ENCODE measurements around the gene DCAF5.
"Not testable (repeated sequence)": the region's sequence is repeated elsewhere in the genome, so short reads cannot be mapped to it uniquely, and the experiment has no call there.

The DCAF5 gene

DNA sequence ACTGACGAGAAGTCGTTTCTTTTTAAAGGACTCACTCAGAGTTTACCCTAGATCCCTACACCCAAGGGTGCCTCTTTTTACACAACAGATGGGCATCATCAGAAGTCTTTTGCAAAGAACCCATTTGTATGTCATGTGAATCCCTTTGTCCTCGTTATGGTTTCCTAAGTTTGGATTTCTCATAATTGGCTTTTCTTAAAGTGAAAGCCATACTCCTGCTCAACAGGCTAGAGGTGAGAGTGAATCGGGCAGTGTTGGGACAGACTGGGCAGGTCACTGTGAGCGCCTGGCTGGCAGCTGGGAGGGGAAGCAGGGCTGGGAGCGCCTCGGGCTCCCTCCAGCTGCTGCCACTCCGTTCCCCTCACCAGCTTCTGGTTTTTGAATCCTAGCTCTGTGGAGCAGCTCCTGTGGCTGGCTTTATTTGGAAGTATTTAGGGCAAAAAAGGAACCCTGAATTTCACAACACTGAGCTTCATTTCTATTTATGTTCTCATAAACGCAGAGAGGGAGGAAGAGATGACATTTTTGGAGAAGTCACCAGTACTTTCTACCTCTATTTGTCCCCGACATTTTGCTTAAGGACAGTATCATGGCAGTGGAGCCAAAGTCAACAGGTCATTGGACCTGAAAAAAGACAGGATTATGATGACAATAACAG is 110.0 kb downstream of the DCAF5 start:
- no peak for DNase-seq (ENCODE audit: low read depth in 3 of 3)

DNA sequence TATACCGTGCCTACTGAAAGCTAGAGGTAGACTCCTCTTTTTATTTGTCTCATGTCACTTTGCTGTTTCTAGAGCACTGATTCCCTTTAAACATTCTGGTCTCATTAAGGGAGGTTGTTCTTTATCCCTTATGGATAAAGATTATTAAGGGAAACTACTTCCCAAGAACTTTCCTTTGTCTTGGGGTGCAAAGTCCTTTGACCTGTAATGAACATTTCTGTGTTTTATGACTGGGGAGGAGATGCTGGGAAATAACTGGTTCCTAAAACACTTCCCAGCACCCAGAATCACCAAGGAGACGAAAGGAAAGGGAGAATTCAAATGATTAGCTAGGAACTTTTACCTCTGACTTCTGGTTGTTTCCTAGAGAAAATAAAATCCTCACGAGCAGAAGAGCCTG is 110.6 kb downstream of the DCAF5 start:
- DNase-seq (ENCODE audit: low read depth in 3 of 3): no peak

DNA sequence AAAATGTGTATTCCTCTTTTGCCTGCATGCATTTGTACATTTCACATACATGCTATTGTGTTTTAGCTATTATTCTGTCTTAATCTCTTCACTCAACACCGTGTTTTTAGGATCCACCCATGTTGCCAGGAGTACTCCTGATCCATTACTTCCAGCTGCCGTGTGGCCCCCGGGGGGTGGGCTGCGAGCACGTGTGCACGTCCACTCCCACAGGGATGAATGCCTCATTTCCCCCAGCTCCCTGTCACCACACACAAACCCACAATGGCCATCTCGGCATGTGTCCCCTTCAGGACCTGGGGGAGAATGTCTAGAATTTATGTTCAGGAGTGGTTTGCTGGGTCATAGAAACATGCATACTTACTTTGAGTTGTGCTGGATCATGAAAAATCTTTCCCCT is 111.1 kb downstream of the DCAF5 start:
- no peak for DNase-seq (ENCODE audit: low read depth in 3 of 3)

DNA sequence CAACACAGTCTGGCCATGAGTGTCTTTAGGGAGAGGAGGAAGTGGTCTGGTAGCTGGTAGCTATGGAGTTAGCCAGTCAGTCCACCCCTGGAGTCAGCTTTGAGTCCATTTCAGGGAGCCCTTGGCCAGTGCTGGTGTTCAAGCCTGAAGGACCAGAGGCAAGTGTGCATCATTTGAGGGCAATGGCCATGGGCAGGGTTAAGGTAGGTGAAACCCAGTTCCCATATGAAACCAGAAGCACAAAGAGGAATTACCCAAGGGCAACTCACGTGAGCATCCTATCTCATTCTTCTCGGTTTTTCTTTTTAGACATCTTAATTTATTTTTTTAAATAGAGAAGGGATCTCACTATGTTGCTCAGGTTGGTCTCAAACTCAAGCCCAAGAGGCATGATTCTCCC is 112.6 kb downstream of the DCAF5 start:
- DNase-seq (ENCODE audit: low read depth in 3 of 3): no peak

DNA sequence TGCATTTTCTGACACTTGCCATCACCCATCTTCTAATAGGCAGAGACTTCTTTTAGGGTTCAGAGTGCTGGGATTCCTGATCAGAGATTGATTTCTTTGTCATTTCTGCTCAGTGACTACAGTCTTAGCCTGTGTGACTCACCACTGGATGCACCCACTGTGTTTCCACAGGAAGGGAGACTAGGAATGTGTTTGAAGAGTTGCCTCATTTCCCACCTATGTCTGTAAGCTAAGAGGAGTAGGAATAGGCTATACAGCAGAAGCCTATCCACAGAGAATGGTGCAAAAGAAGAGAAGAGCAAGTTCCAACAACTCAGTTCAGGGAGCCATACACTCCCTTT is 113.7 kb downstream of the DCAF5 start:
- DNase-seq (ENCODE audit: low read depth in 3 of 3): no peak

DNA sequence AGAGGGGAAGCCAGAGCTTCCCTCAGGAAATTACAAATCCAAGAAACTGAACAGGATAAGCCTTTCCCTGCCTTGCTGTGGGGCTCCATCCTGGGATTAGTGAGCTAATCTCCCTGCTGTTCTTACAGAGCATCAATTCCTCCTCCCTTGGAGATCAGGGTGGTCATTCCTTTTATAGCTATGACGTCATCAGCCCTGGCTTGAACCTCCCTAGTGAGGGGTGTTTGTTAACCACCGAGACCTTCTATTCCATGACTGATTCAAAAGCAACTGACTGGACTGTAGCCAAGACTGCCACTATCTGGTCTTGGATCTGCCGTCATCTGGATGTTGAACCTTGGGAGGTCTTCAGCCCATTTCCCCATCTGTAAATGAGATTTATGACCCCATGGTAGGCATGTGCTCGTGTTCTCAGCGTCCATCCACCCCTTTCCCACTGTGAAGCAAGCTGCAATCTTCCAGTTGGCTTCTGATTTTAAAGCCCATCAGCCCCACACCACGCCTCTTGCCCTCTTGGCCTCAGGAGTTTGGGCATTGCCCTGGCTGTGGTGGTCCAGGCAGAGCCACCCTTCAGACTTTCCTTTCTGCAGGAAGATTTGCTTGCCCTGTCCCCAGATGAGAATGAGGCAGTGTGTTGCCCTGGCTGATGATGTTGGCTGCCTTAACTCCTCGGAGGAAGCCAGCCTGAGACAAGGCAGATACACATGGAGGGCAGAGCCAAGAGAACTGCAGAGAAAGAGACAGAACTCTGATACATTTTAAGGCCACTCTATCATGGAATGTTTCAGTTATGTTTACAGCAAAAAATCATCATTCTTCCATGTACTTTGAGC is 114.2 kb downstream of the DCAF5 start:
- DNase-seq (ENCODE audit: low read depth in 3 of 3): no peak

DNA sequence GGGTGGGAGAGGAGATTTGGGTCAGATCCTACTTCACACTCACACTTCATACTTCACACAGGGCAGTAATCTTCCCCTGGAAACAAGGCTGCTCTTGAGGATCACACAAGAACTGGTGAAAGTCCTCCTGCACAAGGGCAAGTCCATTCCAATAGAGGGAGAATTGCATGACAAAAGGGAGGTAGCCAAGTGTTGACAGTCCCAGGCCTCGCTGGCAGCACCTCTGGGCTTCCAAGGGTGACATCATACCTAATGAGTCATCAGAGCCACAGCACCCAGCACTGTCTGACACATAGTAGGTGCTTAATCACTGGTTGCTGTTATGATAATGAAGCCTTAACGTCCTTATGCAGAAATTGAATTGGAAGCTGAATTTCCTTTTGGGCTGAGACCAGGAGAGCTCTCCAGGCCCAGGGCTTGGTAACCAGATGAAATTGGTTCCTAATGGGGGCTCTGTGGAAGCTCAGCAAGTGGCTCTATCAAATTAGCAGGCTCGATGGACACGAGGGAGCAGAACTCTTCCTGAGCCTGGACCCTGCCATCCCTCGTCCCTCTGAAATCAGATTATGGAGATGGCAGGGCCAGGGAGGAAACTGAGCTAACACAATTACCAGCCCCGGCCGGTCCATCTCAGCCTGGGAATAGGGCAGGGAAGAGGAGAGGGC is 115.0 kb downstream of the DCAF5 start:
- DNase-seq (ENCODE audit: low read depth in 3 of 3): no peak

DNA sequence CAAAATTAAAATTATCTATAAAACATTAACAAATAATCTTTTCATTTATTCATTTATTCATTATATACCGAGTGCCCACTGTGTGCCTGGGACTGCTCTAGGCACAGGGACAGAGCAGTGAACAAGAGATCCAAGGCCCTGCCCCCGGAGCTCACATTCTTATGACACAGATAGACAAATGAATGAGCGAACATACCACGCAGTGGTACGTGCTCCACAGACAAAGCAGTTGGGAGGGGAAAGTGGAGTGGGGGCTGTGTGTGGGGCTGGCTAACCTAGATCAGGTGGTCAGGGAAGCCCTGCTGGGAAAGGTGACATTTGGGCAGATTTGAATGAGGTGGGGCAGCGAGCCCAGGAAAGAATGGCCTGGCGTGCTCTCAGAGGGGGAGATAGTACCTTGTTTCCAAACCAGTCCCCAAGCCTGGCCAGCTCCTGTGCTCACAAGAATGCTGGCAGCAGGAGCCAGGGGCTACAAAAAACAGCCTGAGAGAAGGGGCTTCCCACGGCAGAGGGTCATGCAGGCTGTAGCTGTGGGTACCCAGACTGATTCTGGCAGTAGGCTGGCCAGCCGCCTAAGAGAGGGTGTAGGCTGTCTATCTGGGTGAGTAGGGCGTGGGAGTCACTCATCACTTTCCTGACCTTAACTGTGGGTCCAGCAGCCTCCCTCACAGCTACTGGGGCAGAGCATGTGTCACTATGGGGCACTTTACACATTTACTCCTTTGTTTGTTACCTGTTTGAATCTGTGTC is 116.0 kb downstream of the DCAF5 start:
- DNase-seq (ENCODE audit: low read depth in 3 of 3): no peak

DNA sequence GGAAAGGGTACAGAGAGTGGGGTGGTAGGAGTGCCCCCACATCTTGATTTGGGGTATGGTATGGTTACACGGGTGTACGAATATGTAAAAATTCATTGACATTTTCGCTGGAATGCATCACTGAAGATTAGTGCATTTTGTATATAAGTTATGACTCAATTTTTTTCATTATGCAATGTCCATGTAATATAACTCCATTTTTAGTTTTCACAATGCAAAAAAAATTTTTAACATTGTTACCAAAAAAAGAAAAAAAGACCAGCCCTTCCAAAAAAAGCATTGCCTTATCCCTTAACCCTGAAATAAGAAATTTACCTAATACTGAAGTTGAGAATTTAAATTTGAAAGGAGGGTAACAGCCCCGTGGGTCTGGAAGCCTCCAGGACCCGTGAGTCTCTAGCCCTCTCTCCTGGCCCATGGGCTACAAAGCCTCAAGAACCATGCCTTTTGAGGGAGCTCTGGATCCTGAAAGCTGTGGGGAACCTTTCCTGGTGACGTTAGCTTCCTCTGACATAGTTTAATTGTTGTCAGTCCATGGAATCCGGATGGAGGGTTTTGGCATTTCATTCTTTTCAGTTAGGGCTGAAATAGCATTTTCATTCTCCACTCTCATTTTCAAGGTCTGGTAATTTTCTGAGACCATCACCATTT is 118.2 kb downstream of the DCAF5 start:
- DNase-seq (ENCODE audit: low read depth in 3 of 3): no peak

DNA sequence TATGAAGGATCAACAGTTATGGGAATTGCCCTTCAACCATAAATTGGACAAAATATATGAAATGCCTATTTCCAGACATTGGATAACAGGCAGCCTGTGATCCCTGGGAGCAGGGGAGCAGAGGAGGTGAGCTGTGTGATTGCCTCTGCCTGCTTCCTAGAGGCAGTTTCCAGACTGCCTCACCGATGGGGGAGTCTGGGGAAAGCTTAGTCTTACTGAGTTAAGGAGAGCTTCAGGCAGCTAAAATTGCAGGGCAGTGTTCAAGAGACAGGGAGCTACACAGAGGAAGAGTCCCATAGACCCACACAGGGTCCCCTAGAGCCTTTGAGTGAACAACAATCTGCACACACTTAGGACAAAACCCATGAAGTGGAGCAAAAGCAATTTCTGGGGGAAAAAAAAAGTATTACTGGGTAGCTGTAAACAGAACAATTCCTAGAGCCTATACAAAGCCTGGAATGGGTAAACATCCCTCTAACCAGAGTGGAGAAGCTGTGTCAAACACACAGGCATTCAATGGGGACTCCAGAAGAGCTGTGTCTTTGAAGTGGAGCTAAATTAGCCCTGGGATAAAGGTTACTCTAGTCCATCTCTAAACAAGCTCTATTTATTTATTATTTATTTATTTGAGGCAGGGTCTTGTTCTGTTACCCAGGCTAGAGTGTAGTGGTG is 125.5 kb downstream of the DCAF5 start:
- DNase-seq (ENCODE audit: low read depth in 3 of 3): no peak

DNA sequence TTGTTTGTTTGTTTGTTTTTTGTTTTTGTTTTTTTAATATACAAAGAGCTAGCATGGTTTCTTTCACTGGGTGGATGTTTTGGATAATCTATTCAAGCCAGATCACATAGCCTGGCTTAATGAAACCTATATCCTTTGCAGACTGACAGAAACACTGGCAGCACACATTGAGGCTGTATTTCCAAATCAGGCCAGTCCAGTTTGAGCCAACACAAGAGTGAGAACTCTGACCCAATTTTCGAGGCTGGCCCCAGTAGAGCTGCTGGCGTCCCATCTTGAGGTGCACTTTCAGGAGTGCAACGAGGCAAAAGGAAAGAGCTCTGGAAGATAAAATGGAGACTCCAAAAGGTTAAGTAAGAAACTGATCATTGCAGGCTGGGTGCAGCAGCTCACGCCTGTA is 129.9 kb downstream of the DCAF5 start:
- DNase-seq (ENCODE audit: low read depth in 3 of 3): no peak

DNA sequence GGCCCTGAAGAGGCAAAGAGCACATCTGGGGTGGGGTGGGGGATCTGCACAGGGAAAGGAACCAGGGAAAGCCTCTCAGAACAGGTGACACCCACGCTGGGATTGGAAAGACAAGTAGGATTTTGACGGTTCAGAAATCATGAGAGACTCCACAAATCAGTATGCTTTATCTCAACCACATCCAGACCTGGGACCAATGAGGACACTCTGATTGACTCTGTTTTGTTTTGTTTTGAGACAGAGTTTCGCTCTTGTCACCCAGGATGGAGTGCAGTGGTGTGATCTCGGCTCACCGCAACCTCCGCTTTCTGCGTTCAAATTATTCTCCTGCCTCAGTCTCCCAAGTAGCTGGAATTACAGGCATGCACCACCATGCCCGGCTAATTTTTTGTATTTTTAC is 130.8 kb downstream of the DCAF5 start:
- not testable (repeated sequence) for DNase-seq (ENCODE audit: low read depth in 3 of 3)

DNA sequence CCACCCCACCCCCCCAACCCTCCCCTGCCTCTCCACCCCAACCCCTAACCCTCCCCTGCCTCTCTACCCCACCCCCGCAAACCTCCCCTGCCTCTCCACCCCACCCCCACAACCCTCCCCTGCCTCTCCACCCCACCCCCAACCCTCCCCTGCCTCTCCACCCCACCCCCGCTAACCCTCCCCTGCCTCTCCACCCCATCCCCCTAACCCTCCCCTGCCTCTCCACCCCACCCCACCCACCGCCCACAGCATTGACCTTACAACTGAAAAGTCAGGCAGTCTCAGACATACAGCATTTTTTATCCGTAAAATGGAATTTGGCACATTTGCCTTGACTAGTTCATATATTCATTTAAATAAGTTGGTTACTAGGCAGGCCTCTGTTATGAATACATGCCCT is 135.2 kb downstream of the DCAF5 start:
- no peak for DNase-seq (ENCODE audit: low read depth in 3 of 3)

DNA sequence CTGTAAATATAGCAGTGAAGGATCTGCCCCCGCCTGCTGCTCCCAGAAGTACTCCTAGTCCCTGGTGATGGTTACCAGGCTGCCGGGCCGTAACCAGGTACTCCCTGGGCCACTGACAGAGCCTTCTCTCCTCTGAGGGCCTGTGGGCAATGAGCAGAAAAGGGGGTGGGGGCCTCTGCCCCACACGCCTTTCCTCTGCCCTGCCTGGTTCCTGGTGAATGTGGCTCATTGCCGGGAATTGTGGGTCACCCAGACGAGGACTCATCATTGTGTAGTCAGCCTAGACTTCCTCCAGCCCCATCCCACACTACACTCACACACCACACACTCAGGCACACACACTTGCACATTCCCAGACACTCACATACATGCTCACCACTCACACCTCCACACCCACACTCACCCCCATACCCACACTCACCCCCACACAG is 138.1 kb downstream of the DCAF5 start:
- DNase-seq (ENCODE audit: low read depth in 3 of 3): no peak

DNA sequence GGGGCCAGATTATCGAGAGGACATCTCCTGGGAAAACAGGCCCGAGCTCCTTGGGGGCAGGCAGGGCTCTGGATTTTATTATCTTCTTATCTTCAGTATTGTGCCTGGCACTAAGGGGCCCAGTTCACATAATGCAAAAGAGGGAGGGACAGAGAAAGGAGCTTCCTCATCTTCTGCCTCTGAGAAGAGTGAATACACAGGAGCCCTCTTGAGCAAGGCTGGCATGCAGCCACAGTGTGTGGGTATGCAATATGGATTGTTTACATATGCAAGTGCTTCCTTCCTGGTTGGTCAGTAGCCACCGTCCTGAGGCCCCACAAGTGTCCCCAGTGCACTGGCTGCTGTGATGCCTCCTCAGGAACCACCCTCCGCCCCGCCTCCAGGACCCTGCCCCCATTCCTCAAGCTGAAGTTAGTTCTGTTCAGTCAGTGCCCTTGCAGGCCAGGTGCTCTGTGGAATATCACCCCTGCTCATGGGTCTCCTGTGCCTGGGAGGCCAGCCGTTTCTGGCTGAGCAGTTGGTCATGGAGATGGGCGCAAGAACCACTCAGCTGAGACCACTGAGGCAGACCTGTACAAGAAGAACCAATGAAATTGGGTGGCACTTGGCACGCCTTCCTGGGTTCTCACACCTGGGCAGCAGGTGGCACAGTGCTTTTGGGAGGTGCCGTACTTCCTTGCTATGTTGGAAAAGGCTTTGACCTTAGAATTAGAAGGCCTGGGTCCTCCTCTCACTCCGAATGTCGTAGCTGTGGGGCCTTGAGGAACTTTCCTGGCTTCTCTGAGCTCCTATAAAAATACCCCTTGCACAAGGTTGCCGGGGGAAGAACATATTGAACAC is 138.8 kb downstream of the DCAF5 start:
- no peak for DNase-seq (ENCODE audit: low read depth in 3 of 3)

DNA sequence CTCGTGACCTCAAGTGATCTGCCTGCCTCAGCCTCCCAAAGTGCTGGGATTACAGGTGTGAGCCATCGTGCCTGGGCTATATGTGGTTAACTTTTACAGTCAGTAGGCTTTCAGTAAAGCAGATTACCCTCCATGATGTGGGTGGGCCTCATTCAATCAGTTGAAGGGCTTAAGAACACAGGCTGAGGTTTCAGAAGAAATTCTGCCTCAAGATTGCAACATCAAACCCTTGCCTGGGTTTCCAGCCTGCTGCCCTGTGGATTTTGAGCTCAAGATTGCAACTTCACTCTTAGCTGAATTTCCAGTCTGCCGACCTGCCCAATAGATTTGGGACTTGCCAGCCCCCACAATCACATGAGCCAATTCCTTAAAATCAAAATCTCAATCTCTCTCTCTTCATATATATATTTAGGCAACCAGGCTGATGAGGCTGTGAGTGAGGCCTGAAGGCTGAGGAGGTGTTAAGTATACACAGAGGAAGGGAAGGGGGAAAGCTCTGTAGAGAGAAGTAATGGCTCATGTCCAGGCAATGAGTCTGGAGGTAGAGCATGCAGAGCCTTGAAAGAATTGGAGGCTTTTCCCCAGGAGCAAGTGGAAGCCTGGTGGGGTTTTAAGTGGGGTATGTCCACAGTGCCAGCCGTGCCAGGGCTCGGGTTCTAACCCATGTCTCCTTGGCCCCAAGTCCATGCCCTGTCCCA is 140.5 kb downstream of the DCAF5 start:
- DNase-seq (ENCODE audit: low read depth in 3 of 3): no peak

DNA sequence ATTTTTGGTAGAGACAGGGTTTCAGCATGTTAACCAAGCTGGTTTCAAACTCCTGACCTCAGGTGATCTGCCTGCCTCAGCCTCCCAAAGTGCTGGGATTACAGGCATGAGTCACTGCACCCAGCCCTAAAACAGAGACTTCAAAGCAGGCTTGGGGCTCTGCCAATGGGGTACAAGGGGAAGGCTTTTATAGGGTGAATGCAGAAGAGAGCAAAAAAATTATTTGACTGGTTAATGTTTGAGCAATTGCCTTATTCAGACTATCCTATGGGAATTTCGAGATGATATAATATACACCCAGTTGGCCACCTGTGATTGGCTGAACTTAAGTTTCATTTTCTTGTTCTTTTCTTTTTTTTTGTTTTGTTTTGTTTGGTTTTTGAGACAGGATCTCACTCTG is 142.3 kb downstream of the DCAF5 start:
- DNase-seq (ENCODE audit: low read depth in 3 of 3): no peak

DNA sequence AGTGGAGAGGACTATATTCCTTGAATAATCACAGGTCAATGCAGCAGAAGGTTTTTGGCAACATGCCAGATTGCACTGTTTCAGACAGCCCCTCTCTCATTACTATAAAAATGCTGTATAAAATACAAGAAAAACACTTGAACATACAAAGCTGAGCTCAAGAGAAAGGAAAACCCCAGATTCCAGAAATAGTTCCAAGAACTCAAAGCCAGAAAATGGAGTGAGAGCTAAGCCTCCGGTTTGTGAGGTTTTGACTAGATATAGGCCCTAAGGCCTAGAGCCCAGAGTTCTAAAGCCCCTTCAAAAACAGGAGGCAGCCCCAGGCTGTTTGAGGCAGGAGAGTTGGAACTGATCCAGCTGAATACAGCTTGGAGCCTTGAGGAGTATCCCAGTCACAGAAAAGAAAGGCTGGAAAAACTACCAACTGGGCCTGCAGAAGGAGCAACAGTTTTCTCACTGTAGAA is 144.5 kb downstream of the DCAF5 start:
- no peak for DNase-seq (ENCODE audit: low read depth in 3 of 3)

DNA sequence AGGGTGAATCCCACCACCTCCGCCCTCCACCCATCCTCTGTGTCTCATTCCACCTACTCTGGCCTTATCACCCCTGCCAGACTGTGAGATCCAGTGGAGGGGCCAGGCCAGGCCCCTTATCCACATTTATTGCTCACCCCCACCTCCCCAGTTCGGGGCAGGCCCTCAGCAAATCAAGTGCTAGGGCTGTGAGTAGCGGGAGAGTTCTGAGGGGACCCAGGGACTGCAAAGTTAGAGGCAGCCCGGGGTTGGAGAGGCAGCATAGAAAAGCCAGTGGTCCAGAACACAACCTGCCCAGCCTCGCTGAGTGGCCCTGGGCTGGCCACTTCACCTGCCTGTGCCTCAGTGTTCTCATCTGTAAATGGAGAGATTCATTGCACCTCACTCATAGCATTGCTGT is 146.6 kb downstream of the DCAF5 start:
- no peak for DNase-seq (ENCODE audit: low read depth in 3 of 3)
